Measurements from ENCODE around the gene TRIM65.
A peak's percentile ranks its signal among the peaks of the same experiment; 100 is the strongest.

TRIM65 gene

DNA sequence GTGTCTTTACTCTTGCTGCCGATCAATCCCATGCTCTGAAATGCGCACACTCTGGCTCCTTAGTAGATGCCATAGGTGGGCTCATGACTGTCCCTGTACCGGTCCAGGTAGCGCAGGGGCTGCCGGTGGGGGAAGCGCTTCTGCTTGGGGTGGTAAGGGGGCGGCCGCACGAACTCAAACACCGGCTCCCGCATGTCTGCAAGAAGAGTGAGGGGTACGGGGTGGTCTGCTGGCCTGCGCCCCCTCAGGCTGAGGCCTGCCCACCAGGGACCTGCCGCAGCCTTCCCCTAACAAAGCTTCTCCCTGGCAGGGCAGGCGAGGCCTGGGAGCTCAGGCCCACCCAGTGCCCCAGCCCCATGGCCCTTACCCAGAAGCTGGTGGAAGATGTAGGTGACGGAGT, 2.0 kb upstream of the TRIM65 start:
- H3K4me3 ChIP-seq (ENCODE audit: control insufficient read depth, low read depth, low read length): no peak overlapping the region
- TF ChIP-seq, protein P1, sequence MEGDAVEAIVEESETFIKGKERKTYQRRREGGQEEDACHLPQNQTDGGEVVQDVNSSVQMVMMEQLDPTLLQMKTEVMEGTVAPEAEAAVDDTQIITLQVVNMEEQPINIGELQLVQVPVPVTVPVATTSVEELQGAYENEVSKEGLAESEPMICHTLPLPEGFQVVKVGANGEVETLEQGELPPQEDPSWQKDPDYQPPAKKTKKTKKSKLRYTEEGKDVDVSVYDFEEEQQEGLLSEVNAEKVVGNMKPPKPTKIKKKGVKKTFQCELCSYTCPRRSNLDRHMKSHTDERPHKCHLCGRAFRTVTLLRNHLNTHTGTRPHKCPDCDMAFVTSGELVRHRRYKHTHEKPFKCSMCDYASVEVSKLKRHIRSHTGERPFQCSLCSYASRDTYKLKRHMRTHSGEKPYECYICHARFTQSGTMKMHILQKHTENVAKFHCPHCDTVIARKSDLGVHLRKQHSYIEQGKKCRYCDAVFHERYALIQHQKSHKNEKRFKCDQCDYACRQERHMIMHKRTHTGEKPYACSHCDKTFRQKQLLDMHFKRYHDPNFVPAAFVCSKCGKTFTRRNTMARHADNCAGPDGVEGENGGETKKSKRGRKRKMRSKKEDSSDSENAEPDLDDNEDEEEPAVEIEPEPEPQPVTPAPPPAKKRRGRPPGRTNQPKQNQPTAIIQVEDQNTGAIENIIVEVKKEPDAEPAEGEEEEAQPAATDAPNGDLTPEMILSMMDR (IDR thresholded peaks at IDR 0.05; ENCODE audit: control insufficient read depth, insufficient read depth, low read depth, low read length, missing control alignments): no peak
- no peak for DNase-seq (ENCODE audit: low read depth)

DNA sequence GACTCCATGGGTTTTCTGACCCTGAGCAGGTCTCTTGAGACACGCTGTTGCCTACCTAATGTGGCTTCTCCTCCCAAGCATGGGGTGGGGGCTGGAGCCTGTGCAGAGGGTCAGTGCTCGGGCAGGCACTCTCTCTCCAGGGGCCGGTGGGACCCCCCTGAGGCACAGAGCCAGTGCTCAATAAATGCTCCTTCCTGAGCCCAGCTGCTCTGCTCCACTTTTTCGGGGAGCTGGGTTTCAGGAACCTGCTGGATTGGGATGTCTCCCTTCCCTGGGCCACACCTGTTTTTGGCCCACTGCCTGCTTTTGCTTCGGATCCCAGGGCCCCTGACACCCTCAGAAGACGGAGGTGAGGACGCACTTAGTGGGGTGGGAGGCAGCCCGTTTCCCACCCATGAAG, 1.3 kb upstream of the TRIM65 start:
- H3K4me3 ChIP-seq (ENCODE audit: control insufficient read depth, low read depth, low read length): no peak overlapping the region
- TF ChIP-seq, protein P1 (IDR thresholded peaks at IDR 0.05; ENCODE audit: control insufficient read depth, insufficient read depth, low read depth, low read length, missing control alignments): no peak
- no peak for DNase-seq (ENCODE audit: low read depth)

DNA sequence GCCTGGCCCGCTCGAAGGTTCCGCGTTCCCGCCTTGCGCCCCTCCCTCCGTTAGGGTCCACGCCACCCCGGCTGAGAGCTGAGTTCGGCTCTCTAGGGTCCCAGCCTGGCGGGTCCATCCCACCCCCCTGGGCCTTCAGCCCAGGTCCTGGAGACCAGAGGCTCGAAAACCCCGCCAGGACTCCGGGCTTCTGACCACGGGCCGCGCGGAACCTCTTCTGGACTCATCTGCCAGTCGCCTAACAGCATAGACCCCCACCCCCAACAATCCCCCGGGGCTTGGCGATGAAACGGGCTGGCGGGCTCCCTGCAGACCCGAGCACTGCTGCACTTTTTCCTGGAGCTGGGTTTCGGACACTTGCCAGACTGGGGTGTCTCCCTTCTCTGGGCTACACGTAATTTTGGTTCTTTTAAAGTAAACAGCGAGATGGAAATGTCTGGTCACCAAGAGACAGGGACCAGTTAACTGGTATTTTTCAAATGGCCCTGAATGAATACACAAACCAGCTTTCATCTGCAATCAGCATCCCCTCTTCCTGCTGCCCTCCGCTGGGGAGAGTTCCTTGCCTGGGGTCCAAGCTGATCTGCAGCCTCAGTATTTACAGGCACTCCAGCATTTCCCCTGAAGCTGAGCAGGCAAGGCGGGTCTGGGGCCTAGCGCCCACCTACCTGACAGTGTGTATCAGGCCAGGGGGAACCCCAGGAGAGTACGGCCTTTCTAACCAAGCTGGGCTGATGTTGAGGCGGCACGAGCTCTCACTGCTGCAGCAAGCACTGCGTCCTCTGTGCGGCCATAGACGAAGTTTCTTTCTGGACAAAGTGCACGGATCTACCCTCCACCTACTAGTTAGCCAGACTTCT, 639 bp upstream of the TRIM65 start:
- peak overlapping the region; percentile 51 for H3K4me3 ChIP-seq (ENCODE audit: control insufficient read depth, low read depth, low read length)
- TF ChIP-seq, protein P1 (IDR thresholded peaks at IDR 0.05; ENCODE audit: control insufficient read depth, insufficient read depth, low read depth, low read length, missing control alignments): no peak
- DNase-seq (ENCODE audit: low read depth): no peak

DNA sequence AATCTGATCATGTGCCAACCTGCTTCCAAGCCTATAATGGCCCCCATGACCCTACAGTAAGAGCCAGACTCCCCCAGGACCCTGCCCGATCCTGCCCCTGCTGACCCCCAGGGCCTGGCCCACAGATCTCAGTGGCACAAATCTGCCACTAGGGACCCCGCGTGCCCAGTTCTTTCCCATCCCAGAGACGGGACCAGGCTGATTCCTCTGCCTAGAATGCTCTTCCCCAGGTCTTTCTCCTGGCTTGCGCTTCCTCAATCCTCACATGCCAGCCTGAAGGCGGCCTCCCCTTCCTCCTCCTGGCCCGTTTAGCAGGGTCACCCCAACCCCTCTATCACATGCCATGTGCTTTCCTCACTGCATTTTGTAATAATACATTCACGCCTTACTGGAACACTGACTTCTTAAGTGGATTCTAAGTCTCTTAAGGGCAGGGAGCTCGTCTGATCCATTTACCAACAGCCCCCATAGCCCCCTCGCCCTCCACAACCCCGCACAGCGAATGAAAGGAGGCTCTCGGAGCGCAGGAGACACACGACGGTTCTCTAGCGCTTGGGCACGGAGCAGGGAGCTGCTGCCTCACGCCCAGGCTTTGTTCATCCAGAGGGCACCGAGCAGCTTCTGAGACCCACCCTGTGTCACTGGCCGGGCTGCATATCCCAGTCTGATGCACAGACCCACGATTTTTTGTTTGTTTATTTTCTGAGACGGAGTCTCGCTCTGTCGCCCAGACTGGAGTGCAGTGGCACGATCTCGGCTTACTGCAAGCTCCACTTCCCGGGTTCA, 1.2 kb downstream of the TRIM65 start:
- peak overlapping the region; percentile 51 for H3K4me3 ChIP-seq (ENCODE audit: control insufficient read depth, low read depth, low read length)
- TF ChIP-seq, protein P1 (IDR thresholded peaks at IDR 0.05; ENCODE audit: control insufficient read depth, insufficient read depth, low read depth, low read length, missing control alignments): peak; percentile 52
- no peak for DNase-seq (ENCODE audit: low read depth)

DNA sequence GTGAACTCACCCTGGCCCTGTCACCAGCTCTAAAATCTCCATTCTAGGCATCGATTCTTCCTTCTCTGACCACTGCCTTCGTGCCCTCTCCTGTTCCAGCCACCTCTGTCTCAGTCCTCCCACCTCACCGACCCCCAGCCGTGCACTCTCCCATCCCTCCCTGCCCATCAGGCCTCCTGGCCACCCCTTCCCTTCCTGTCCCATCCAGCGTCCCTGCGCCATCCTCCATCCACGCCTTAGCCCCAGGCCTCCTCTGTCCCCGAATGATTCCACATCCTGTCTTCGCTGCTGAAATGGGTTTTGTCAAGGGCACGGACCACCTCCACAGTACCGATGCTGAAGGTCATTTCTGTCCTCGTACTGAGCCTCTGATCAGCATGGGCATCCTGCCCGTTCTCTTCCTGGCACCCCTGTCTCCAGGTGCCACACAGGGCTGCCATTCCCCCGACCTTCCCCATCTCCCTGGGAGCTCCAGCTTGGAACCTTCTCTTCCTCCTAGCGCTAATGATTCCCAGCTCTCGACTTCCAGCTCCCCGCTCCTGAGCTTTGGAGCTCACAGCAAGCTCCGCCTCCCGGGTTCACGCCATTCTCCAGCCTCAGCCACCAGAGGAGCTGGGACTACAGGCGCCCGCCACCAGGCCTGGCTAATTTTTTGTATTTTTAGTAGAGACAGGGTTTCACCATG, 2.6 kb downstream of the TRIM65 start:
- TF ChIP-seq, protein P1 (IDR thresholded peaks at IDR 0.05; ENCODE audit: control insufficient read depth, insufficient read depth, low read depth, low read length, missing control alignments): no peak
- H3K4me3 ChIP-seq (ENCODE audit: control insufficient read depth, low read depth, low read length): no peak overlapping the region
- no peak for DNase-seq (ENCODE audit: low read depth)

DNA sequence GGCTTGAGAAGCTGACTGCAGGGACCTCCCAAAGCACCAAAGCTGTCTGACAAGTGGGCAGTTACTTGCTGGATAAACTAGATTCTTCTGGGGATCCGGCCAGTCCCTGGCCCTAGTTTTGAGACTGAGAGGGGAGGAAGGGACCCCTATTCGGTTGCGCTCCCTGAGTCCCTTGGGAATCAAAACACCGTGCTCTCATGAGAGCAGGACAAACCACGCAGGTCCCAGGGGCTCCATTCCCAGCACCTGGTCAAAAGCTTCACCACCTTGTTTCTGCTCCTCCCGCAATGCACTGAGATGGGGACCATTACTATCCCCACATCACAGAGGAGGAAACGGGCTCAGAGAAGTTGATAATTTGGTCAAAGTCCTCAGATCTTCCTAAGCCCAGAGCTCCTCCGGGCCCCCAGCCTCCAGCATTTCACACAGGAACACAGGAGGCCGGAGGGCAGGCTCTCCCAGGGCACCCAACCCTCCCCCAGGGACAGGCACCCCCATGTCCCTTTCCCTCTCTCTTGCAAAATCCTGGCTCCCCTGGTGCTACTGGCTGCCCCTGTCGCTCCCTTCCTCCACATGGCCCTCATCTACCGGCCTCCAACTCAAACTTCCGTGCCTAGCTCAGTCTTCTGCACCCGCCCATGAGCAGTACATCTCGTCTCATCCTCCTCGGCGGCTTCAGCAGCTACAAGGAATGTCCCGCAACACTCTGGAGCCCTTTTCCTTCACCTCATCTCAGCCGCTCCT, 3.3 kb downstream of the TRIM65 start:
- no peak for DNase-seq (ENCODE audit: low read depth)
- TF ChIP-seq, protein P1 (IDR thresholded peaks at IDR 0.05; ENCODE audit: control insufficient read depth, insufficient read depth, low read depth, low read length, missing control alignments): no peak
- H3K4me3 ChIP-seq (ENCODE audit: control insufficient read depth, low read depth, low read length): no peak overlapping the region
